ENCODE data around the gene IL34.

IL34 gene

DNA sequence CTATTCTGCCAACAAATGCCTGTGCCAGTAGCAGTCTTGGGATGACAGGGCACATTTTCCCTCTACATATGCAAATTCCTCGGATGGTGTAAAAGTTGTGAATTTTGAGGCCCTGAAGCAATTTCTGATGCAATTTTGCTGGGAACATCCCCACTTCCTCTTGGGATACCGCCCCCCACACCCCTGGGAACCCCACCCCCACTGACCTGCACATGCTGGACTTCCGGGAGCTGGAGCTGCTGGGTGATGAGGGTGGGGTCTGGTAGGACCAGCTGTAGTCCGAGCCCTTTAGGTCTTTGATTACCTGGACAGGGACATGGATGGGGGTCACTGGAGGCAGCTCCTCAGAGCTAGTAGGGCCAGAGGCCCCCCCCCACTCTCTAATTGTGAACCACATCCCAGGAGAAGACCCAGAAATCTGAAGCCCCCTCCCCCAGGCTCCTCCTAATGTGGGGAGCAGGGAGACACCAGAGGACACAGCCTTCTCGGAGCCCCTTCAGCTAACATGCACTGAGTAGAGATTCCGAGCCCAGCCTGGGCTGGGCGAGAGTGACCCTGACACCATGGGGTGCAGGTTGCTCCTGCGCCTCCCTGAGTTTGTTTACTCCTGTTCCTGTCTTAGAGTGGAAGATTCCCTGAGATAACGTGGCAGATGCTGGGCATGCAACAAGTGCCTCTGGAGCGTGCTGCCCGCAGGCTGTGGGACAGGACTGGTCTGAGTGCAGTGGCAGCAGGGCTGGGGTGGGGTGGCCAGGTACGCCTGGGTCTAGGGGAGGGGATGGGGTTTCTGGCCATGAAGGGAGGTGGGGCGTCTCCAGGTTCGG lies 30.5 kb downstream of the IL34 start:
- no peak for DNase-seq (ENCODE audit: low read depth, low spot score)

DNA sequence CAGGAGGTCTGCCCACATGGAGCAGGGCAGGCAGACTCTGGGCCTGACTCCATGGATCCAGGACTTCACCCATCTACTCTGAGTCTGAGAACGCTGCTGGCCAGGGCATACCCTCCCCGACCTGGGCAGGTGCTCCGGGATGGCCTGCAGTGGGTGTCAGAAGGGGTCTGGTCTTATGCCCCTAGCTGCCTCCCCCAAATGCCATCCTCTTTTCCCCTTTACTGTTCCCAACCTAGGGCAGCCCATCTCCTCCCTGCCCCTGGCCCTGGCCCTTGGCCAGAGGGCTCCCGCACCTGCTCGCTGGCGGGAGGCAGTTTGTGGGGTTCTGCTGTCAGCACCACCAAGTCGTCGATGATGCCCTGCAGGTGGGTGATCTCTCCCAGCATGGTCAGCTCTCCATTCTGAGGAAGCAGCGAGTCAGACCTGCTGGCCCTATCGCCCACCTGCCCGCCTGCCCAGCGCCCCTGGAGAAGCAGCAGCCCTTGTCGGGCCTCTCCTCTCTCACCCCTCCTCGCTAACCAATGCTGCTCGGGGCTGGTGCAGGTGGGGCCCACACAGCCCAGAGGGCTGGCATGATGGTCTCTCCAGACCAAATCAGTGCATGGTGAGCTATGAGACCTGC lies 31.3 kb downstream of the IL34 start:
- DNase-seq (ENCODE audit: low read depth, low spot score): no peak

DNA sequence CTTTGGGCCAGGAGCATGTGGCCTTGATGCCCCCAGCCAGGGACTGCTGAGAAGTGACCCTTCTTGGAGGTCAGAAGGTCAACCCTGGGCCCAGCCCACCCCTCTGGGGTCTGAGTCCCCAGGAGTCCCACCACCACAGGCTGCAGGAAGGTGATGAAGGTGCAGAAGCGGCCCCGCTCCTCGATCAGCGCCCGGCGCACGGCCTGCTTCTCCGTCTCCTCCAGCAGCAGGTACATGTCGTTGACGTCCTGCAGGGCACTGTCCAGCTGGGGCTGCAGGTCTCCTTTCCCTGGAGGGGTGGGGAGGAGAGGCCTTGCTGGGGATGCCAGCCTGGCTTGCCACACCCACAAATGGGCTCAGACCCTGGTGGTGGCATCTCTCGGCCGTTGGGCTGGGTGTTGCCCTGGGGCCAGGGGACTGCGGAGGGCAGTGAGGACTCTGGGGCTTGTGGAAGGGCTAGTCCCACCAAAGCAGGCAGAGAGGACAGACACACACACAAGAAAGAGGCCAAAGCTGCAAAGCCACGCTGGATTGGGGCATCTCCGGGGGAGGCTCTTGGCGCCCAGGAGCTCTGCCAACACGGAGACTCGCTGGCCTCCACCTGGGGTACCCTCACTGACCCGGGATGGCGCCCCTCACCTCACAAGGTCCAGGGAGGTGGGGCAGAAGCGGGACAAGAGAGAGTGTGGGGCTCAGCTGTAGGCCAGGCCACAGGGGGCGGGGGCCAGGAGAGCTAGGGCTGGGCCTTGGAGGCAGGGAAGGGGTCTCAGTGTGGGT lies 31.9 kb downstream of the IL34 start:
- no peak for DNase-seq (ENCODE audit: low read depth, low spot score)

DNA sequence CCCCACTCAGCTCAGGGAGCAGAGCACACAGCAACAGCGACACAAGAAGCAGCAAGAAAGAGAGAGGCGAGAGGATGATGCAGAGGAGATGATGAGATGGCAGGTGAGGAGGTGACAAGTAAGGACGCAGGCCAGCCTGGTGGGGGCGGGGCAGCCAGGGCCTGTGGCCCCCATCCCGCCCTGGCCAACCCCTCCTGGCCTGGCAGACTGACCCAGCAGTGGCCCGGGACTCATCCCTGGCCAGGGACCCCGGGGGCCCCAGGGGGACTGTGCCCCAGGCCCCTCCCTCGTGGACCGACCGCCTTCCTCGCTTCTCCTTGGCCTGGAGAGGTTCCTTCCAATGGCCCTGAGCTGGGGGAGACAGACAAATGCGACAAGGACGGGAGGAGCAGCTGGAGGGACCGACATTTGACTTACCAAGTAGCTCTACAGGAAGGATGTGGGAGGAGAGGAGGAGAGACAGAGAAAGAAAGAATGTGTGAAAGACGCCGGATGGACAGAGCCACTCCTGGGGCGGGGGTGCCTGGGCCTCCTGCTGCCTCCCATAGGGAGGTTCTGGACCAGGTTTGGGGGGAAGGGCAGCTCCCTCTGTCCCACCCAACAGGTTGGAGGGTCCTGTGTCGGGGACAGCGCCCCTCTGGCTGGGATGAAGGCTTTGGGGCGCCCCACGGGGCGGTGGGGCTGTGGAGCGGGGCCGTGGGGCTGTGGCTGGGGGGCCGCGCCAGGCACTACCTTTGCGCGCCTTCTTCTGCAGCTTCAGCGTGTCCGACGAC lies 32.7 kb downstream of the IL34 start:
- DNase-seq (ENCODE audit: low read depth, low spot score): no peak

DNA sequence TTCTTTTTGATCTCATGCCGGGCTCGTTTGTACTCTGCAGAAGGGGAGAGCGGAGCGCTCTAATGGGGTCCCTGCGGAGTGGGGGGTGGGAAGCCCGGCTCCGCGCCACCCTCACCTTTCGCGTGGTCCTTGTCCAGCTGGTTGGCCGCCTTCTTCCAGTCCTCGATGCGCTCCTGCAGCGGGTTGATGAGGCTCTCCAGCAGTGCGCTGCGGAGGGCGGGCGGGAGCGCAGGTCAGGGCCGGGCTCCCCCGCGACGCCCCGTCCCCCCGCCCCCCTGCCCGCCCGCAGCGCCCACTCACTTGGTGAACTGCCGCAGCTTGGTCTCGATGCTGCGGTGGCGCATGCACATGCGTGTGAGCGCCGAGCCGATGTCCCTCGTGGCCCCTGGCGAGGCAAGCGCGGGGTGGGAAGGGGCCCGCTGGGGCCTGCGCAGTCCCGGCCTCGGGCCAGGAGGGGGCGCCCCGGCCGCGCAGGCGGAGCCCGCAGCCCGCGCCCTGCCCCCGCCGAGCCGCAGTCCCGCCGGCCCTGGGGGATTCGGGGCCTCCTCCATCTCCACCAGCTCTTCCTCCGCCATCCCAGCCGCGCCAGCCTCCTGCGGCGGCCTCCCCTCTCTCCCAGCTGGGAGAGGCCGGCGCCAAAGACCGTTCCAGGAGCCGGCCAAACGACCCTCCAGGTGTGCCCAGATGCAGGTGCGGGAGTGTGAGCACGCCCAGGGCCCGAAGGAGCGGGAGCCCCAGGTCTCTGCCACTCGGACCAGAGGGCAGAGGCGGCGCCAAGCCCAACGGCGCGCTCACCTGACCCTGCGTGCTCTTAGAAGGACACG lies 33.5 kb downstream of the IL34 start:
- DNase-seq (ENCODE audit: low read depth, low spot score): no peak

DNA sequence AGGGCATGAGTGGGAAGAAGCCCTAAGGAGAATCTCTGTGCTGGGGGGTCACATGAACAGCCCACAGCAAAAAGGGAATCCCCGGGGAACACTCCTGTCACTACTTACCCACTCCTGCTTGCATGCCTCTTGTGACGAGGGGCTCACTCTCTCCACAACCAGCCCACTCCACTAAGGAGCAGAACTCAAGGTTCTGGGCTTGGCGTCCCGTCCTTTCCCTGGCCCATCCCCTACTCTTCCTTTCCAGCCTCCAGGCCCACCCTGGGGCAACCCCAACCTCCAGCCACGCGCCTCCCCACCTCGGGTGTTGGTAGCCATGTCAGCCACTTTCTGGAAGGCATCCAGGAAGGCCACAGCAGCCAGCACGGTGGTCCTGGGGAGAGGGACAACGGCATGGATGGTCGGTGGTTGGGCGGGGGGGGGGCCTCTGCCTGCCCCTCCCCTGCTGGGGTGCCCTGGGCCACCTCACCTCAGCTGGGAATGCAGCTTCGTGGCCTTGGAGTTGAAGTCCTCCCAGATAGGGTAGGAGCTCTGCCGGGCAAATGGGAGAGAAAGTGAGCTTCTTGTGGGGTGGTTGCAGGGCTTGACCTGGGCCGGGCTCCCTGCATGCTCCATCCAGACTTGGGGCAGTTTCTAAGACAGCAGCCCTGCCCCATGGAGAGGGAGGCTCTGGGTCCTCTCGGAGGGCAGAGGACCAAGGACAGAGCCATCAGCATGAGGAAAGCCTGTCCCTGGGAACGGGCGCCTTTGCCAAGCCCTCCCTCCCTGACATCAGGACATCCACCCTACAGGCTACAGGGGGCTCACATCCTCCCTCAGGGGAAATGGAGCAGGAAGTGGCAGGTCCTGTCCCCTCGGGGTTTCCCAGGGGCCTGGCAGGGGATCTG lies 34.4 kb downstream of the IL34 start:
- no peak for DNase-seq (ENCODE audit: low read depth, low spot score)

DNA sequence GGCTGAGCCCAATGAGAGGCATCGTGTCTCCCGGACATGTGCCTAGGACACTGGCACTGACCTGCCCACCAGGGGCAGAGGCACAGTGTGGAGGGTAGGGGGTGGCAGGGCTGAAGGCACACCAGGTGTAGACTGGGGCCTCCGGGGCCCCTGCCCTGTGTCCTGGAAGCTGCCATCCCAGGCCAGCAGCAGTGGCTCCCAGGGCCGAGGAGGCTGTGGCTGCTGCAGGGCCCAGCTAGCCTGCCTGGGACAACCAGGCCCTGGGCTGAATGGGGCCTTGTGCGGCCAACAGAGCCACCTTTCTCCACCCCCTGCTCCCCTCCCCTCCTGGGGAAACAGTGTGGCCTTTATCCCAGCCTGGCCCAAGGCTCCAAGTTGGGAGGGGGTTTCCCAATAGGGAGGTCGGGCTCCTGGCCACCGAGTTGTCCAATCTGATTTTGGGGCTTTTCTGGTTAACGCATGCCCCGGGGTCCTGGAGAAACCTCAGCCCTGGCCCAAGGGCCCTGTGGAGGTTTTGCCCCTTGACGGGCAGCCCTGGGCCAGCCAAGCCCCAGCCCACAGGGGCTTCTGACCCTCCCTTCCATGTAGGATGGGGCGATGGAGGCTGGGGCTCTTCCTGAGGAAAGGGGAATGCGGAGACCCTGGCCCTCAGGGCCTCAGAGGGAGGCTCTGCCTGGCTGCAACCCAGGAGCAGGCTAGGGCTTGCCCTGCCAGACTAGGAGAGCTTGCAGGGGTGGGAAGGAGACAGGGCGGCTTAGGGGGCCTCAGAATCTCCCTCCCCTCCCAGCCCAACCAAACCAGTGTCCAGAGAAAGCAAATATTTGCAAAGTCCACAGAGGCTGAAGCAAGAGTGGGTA lies 35.3 kb downstream of the IL34 start:
- DNase-seq (ENCODE audit: low read depth, low spot score): no peak

DNA sequence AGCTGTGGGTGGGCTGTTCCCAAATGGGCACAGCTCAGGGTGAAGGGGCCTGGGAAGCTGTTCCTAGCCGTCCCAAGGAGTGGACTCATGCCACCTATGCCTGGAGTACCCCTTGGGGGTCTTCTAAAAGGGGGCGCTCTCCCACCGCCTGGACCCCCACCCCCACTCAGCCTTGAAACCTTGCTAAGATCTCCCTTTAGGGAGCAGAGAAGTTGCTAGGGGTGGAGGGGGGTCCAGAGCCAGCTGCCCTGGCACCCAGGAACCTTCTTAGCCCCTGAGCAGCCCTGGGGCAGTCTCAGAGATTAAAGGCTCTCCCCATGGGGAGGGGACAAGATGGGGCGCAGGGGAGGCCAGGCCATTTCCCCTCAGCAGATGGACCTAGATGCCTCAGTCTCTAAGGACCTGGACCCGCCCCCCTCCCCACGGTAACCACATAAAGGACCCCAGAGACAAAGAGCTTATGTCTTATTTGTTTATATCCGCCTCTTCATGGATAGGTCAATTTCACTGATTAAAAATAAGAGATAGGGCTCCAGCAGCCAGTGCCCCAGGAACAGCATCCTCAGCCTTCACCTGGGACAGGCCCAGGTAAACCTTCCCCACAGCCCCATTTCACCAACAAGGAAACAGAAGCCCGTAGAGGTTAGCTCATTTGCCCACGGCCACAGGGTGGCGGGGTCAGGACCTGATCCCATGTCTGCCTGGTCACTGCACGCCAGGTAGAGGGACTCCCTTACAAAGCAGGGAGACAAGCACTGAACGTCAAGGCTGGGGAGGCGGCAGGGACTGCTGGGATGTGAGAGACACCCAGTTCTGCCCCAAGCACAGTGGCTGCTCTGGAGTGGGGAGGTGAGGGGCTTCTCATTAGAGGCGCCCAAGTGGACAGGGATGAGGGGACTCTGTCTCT lies 36.1 kb downstream of the IL34 start:
- DNase-seq (ENCODE audit: low read depth, low spot score): no peak

DNA sequence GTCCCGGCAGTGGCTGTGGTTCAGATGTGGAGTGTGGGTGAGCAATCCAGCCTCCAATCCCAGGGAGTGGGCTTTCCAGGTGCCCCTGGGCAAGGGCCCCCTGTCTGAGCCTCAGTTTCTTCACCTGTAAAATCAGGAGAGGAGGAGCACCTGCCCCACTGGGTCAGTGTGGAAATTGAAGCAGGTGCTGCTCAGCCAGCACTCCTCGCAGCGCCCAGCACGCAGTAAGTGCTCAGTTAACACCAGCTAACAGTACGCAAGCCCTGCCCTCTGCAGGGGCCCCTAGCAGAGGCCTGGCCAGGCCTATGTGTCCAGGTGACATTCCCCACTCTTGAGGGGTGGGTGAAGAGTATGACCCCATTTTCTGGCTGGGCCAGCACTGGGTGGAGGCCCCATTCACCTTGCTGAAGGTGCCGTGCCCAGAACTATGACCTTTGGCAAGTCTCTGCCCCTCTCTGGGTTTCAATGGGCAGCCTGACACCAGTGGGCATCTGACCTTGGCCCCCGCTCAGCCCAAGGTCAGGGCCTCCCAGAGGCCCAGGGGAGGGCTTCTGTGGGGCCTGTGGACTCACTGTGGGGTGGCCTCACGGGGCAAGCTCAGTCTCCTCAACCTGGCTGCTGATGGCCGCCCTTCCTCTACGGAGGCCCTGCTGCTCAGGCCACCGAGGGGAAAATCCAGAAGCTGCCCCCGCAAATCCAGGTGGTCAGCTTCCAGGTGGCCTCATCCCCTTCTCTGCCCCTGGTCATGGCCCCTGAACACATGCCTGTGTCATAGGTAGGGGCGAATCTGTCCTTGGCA lies 37.0 kb downstream of the IL34 start:
- DNase-seq (ENCODE audit: low read depth, low spot score): no peak

DNA sequence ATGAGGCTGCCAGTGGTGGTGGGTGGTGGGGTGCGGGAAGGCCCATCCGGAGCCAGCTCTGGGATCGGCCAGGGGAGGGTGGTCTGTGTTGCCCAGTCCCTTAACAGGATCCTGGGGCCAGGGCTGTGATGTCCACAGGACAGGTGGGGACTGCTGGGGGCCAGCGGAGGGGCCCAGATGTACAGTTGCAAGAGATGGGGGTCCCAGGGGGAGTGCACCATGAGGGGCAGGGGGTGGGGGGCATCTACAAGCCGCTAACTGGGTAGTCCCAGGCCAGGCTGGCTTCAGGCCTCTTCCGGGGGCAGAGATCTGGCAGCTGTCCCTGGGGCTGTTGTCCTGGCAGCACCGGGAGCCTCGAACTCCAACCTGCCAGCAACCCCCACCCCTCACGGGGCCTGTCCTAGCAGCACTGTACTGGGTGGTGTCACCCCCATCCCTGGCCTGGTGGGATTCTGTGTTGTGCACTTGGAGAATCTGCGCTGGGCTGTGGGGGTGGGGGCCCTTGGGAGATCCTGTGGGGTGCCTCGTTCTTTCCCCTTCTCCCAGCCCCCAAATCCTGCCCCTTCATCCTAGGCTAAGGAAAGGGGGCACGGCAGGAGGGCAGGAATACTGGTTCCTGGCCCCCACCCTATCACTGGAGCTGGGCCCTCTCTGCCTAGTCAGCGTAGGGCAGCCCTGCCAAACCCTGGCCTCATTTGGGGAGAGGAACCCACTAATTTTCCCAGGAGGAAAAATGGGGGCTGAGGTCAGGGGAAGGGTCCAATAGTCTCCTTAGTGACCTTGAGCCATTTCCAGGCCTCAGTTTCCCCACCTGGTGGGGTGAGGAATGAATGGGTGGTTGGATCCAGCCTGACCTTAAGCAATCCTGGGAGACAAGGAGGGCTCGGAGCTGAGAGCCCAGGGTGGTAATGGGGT lies 38.0 kb downstream of the IL34 start:
- no peak for DNase-seq (ENCODE audit: low read depth, low spot score)

DNA sequence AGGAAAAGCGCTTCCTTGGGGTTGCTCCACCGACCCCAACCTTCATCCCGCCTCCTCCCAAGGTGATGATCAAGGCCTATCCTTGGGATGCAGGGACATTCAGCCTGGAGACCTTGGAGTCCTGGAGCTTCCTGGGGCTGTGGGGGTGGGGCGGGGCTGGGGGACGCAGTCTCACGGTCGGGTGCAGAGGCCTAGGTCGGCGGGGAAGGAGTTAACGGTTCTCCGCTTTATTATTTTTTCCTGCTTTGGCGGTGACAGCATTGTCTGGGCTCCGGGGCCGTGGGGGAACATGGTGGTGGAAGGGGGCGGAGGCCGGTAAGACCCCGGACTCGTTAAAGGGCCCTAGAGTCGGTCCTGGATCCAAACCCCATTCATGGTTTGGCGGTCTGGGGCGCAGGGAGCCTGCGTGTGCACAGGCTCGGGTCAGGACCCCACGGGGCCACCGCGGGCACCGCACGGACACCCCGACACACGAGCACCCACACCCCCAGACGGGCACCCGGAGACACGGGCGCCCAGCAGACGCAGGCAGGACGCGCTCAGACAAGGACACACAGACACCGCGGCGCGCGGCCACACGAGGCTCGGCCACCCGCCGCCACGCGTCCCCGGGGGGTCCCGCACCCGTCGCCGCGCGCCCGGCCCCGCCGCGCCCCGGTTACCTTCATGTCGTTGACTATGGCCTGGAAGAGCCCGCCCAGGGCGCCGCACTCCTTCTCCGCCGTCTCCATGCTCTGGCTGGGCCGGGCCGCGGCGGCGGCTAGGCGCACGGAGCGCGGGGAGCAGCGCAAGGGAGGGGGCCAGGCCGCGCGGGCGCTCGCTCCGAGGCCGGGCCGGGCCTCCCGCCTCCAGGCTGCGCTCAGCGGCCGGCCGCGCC lies 38.9 kb downstream of the IL34 start:
- no peak for DNase-seq (ENCODE audit: low read depth, low spot score)

DNA sequence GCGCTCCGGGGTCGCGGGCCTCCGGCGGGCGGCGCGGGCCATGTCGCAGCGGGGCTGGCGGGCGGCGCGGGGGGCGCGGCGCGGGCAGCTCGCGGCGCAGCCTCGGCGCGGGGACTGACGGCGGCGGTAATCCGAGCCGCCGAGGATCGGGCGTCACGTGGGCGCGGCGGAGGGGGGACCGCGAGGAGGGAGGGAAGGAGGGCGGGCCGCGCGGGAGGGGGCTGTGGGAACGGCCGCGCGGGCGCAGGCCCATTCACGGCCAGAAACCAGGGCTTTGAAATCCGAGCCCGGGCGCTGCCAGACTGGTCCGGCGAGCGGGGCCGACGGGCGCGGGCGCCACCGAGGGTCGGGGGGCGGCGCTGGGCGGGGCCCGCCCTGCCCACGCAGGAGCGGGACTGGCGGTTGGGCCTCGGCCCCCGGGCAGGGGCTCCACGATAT lies 39.6 kb downstream of the IL34 start, which contains the start of gene MTSS2:
TSS of gene MTSS2 (minus strand) at position 116 of the 438 bp plus-strand sequence. CDS start 262 bp downstream, outside the sequence.
- DNase-seq (ENCODE audit: low read depth, low spot score): no peak

DNA sequence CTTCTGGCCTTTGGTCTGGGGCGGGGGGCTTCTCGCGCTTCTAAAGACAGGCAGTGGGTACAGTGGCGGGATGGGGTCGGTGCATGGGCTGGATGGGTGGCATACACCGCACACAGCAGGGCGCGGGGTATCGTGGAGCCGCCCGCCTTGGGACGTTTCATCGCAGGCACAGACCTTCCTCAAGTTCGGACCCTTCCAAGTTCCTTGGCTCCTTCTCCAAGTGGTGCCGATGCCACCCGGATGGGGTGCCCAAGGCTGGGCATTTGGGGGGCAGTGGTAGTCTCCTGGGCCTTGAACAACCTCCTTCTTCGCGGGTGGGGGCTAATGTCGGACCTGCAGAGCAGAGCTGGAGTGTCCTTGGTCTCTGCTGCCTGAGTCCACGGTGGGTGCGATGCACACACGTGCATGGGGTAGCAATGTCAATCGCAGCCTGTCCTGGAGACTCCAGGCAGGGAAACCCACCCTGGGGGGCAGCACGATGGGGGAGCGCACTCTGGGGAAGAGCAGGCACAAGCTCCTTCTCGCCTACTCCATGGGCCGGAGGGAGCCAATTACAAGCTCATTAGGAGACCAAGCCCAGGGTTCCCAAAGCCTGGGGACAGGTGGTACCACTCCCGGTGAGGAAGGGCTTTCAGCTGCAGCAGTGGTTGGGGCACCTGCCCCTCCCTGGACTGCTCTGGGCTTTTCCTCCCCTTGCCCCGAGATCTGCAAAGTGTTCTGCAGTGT lies 40.2 kb downstream of the IL34 start:
- DNase-seq (ENCODE audit: low read depth, low spot score): no peak

DNA sequence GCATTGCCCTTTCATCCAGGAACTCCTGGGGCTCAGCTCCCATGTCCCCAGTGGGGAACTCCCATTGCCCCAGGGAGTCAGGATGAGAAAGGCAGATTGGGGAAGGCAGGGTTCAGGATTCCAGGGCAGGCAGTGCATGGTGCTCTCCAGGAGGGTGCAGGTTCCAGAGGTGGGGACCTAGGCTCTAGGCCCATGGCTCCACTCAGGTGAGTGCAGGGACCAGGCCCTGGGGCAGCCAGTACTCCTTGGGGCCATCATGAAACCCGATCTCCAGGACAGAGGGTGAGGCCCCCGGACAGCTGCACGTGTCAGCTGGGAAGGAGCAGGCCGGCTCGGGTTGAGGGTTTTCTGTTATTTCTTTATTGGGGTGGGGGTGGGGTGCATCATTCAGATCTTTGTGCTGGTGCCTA lies 40.7 kb downstream of the IL34 start:
- DNase-seq (ENCODE audit: low read depth, low spot score): no peak
